Measurements from ENCODE around the gene CHRND.

GRCh38 chr2:232519581-232520438 lies 6.2 kb upstream of the CHRND start, which contains the start of gene PRSS56:
- TF ChIP-seq CTCF (conservative IDR thresholded peaks at IDR 0.05; ENCODE audit: low read length) (no peak), EZH2phosphoT487 (IDR thresholded peaks at IDR 0.05; ENCODE audit: borderline replicate concordance, low read depth, low read length) (no peak)

All from OCI-LY7 (cell line).